DOHH2 (cell line): ENCODE results near the gene RAB20.
"Not testable (repeated sequence)": the region's sequence is repeated elsewhere in the genome, so short reads cannot be mapped to it uniquely, and the experiment has no call there.

ENCODE experiments used
- EZH2phosphoT487 ChIP-seq: fragments of 200-600 bp; sonication (generic); IDR thresholded peaks from 2 replicates; pipeline ENCODE4 v1.6.1; 2017; ENCODE audit warnings: borderline replicate concordance, mild to moderate bottlenecking, antibody characterized with exemption, low read length, moderate library complexity, mixed read lengths
- TF ChIP-seq, protein P1 (sequence below): fragments of 200-600 bp; sonication (generic); IDR thresholded peaks from one replicate; pipeline ENCODE4 v1.5.1; 2014; ENCODE audit warnings: antibody characterized with exemption, mild to moderate bottlenecking, low read depth, low read length; ENCODE audit not compliant: poor library complexity, severe bottlenecking

DNA sequence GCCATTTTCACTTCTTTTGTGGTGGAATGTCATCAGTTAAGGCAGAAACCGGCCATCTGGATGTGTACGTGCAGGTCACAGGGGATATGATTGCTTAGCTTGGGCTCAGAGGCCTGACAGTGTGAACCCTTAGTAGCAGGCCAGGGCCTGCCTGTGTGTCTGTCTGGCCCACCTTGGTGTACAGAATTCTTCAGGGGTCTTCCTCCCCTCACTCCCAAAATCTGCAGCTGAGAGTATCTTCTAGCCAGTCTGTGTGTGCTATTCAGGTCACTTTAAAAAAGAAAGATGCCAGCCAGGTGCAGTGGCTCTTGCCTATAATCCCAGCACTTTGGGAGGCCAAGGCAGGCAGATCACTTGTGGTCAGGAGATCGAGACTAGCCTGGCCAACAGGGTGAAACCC is 74.6 kb downstream of the RAB20 start:
- TF ChIP-seq EZH2phosphoT487, result not testable (repeated sequence)
- TF ChIP-seq, protein P1, sequence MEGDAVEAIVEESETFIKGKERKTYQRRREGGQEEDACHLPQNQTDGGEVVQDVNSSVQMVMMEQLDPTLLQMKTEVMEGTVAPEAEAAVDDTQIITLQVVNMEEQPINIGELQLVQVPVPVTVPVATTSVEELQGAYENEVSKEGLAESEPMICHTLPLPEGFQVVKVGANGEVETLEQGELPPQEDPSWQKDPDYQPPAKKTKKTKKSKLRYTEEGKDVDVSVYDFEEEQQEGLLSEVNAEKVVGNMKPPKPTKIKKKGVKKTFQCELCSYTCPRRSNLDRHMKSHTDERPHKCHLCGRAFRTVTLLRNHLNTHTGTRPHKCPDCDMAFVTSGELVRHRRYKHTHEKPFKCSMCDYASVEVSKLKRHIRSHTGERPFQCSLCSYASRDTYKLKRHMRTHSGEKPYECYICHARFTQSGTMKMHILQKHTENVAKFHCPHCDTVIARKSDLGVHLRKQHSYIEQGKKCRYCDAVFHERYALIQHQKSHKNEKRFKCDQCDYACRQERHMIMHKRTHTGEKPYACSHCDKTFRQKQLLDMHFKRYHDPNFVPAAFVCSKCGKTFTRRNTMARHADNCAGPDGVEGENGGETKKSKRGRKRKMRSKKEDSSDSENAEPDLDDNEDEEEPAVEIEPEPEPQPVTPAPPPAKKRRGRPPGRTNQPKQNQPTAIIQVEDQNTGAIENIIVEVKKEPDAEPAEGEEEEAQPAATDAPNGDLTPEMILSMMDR, result not testable (repeated sequence)
